HG03469 (cell line): ENCODE results near the gene KCNC4.

Experiments used
- ATAC-seq: cut with Tn5 transposase; IDR thresholded peaks from one replicate; pipeline ENCODE4 v1.9.1; 2021; ENCODE audit warnings: mild to moderate bottlenecking, moderate library complexity, moderate number of reproducible peaks; ENCODE audit not compliant: unreplicated experiment

Gene KCNC4

DNA sequence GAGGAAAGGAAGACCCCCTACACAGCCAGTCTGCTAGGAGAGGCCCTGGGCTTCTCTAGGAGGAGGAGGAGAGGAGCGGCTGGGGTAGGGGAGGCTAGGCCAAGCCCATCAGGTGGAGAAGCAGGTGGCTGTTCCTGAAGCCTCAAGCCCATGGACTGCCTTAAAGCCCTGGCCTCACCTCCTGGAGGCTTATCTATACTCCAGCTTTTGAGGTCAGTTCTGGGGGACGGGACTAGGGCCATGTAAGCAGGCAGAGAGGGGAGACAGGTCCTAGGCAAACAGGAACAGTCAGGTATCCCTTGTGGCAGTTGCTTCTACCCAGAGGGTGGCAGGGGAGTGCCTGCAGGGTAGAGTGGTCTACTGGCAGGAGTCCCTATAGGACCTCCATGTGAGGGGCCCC, 40.6 kb downstream of the KCNC4 start:
- ATAC-seq, result no peak

DNA sequence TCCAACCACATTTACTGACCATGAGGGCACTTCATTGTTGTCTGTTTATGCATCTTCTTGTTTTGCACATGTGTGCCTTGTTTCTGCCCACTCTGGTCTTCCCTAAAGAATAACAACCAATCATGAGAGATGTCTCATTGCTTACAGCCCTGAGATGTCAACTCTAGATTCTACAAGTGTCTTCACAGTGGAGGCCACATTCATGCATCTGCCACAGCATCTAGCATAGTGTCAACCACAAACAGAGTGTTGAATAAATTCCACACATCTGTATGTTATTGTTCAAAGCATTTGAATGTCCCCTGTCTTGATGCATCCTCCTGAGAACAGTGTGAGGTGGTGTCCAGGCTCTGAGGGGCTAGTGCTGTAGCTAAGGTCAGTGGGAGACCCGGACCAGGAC, 43.1 kb downstream of the KCNC4 start:
- no peak for ATAC-seq

DNA sequence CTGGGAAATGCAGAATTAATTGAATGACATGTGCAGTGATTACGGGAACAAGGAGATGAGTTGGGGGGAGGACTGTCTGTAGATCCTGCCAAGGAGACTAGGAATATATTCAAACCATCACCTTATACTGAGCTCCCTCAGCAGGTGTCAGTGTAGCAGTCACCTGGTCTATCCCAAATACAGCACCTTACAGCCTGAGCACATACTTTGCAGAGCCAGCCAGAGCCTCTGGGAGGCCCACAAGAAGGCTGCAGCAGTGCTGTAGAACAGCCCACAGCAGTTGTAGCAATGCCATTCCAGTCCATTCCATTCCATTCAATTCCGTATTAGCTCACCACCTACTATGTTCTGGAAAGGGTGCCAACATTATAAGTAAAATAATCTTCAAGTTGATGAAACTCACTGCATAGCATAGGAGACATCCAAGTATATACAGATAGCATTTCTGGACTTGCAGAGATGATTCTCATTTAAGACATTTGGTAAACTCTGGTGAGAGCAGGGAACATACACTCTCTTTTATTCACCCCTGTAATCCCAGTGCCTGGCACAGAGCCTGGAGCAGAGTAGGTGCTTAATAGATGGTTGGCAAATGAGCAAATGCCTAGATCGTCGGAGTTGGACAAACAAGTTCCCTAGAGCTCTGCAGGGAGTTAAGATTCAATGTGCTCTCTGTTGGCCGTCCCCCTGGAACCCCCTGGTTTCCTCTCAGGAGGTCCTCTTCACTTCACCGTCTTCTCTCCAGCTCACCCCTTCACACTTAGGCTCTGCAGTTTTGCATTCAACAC, 44.7 kb downstream of the KCNC4 start:
- ATAC-seq, result no peak

DNA sequence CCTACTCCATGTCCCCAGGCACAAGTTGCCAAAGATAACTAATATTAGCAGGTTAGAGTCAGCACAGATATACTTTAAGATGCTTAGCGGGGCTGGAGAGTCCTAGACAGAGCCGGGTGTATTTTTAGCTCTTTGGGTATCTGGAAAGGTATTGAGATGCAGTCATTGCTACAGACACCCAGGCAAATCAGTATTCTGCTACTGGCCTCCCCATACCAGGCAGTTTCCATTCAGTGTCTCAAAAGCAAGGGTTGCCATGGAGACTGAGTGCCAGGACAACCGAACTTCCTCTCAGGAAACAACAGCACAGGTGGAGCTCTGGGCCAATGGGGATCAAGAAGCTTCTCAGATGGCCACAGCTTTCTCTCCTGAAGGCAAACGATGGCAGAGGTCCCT, 45.3 kb downstream of the KCNC4 start:
- ATAC-seq, result no peak

DNA sequence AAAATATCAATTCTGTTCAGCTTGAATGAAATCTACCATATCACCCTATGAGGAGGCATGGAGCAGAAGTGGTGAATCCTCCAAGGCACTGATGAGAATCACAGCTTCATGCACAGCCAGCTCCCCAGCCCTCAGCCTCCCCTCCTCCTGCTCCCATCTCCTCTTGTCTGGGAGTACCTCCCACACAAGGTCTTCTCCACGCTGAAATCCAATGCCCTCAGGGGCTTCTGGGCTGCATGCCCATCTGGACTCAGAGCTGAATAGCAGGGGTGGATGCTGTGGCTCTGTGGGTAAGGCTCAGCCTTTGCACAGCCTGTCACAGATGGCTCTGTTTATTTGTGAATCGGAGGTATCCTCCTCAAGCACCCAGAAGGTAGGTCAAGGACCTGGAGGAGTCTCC, 48.6 kb downstream of the KCNC4 start:
- no peak for ATAC-seq

DNA sequence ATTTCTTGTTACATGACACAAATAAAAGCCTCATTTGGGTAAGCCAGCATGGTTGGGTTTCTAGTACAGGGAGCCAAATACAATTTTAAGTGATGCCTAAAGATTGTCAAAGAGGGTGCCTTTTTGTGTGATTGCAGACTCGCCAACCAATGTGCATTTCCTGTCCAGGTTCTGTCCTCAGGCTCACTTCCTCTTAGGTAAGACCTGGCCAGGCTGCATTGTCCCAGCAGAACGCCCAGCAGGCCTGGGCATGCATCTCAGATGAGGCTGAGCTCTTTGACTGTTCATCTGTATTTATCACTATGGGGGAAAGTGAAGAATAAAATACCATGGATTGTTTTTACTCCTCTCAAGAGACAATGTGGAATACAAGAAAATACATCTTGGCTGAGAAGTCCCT, 49.7 kb downstream of the KCNC4 start:
- ATAC-seq, result no peak
